NOMO-1 treated with DMSO at 0.1 percent for 48 hours (cell line): ENCODE measurements around the gene TBATA.

Experiments used
- DNase-seq: peaks from one replicate; lab custom pipeline; 2025; ENCODE audit not compliant: unreplicated experiment; lab: John Stamatoyannopoulos, UW

Gene TBATA

GRCh38 chr10:70763567-70763966 lies 21.6 kb downstream of the TBATA start:
- no peak for DNase-seq

- DNase-seq = peak; percentile 32
Observed at GRCh38 chr10:70762441-70763175, 22.6 kb downstream of the TBATA start.

- DNase-seq = no peak
Observed at GRCh38 chr10:70761727-70762350, 23.3 kb downstream of the TBATA start.

DNA sequence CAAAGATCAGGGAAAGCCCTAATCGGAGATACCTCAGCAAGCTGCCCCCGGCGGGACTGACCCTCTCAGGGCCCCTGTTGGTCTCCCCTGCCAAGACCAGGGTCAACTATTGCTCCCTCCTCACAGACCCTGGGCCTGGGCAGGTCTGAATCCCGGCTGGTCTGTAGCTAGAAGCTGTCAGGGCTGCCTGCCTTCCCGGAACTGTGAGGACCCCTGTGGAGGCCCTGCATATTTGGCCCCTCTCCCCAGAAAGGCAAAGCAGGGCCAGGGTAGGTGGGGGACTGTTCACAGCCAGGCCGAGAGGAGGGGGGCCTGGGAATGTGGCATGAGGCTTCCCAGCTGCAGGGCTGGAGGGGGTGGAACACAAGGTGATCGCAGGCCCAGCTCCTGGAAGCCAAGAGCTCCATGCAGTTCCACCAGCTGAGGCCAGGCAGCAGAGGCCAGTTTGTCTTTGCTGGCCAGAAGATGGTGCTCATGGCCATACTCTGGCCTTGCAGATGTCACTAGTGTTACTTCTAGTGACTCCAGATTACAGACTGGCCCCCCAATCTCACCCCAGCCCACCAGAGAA lies 24.1 kb downstream of the TBATA start:
- DNase-seq = no peak

DNA sequence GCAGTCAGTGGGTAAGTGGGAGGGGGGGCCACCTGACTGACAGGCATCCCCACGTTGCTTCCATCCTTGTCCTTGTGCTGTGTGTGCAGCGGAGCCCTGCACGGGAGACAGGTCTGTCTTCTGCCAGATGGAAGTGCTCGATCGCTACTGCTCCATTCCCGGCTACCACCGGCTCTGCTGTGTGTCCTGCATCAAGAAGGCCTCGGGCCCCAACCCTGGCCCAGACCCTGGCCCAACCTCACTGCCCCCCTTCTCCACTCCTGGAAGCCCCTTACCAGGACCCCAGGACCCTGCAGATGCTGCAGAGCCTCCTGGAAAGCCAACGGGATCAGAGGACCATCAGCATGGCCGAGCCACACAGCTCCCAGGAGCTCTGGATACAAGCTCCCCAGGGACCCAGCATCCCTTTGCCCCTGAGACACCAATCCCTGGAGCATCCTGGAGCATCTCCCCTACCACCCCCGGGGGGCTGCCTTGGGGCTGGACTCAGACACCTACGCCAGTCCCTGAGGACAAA lies 24.8 kb downstream of the TBATA start:
- no peak for DNase-seq

DNA sequence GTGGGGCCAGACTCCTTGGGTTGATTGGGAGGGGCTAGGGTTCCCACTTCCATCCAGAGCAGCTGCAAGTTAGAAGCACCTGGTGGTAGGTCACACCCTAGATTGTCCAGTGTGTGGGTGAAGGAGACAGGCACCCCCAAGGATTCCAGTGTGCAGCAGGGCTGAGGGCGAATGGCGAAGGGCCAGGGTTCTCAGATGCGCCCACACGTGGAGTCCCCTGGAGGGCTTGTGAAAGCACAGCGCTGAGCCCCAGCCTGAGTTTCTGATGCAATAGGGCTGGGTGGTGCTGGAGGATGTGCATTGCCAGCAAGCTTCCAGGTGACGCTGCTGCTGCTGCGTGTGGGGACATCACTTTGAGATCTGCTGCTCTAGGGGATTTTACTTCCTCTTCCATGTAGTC lies 25.4 kb downstream of the TBATA start:
- peak; percentile 58 for DNase-seq

DNA sequence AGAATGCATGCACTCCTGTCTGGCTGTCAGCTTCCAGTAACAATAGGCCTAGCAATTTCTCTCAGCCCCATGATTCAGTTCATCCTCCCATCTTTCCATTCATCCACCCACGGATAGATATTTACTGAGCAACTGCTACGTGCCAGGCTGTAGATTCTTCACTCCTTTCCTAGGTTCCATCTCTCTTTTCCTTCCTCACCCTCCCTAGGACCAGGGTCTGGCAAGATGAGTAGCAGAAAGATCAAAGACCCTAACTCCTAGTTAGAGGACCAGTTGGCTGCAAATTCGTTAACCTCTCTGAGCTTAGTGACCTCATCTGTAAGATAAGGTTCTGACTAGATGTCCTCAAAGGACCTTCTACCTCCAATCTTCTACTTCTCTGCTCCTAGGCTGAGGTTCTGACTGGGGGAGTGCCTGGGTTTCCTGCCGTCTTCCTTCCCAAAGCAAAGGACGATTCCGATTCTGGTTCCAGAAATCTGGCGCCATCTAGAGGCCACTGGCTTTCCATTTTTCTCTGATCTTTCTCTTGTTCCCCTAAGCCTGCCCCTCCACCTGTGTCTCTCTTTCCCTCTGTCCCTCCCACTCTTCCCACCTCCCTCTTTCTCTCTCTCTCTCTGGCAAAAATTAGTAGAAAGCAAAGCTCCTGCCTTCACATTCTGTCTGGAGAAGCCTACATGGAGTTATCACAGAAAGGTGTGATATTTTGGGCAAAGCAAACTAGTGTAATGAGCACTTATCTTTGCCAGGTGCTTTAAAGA lies 26.2 kb downstream of the TBATA start:
- DNase-seq = peak; percentile 47

DNA sequence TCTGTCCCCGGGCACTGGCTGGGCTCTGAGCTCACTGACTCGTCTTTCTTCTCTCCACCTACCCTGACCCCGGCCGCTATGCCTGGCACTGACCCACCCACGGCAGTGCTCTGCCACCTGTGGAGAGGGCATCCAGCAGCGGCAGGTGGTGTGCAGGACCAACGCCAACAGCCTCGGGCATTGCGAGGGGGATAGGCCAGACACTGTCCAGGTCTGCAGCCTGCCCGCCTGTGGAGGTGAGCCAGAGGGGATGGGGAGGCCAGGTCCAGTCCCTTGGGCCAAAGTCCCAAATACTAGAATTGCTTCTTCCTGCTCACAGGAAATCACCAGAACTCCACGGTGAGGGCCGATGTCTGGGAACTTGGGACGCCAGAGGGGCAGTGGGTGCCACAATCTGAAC lies 27.3 kb downstream of the TBATA start:
- DNase-seq = no peak

DNA sequence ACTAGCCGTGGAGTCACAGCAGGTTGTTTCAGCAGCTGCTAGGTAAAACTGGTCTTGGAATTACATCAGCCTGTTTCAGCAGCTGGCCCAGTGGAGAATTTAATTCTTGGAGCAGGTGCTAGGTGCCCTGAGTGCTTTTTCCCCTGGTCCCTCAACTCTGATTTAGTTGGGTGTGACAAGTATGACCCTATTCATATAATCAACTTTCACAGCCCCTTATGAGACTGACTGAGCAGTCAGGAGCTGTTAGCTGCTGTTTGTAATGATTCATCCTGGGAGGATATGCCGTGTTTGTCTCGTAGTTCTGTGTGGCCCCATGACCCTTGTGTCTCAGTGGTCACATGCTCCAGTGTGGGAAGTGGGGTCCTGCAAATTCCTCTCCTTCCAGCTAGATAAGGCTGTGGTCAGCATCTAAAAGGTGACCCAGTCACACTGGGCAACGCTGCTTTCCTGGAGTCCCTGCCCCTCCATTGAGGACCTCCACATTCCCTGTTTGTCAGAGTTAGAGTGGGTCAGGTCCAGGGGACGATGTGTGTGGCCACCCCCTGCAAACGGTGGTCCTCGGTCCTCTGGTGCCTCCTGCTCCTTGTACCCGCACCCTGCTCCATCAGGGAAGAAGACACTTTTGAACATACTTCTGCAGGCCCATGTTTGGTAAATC lies 28.3 kb downstream of the TBATA start:
- no peak for DNase-seq

- no peak for DNase-seq
Observed at GRCh38 chr10:70753841-70754621, 31.1 kb downstream of the TBATA start.

GRCh38 chr10:70753026-70753663 lies 32.0 kb downstream of the TBATA start:
- peak; percentile 52 for DNase-seq

DNA sequence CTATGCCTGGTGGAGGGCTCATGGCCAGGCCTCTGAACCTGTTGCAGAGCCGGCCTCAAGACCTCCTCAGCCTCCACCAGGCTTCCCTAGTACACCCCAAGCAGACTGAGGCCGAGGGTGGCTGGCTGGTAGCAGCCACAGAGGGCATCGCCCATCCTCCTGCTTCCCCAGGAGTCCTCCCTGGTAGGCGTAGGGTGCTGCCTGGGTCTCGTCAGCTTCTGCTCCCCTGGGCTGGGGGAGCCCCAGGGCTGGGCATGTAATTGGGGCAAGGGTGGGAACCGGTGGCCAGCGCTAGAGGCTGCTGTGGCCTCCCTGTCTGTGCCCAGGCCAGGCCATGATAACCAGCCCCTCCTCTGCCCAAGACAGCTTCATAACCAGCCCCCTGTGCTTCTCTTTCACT lies 32.6 kb downstream of the TBATA start:
- no peak for DNase-seq

DNA sequence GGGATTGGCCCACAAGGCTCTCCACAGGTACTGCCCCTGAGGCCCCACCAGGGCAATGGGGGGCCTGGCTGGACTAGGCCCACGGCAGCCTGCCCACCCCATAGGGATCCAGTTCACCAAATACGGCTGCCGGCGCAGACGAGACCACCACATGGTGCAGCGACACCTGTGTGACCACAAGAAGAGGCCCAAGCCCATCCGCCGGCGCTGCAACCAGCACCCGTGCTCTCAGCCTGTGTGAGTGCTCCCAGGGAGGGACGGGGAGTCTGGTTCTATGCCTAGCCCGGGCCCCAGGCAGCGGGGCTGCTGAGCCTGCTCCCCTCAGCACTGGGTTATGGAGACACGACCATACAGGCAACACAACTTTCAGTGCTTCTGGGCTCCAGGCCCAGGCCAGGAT lies 33.2 kb downstream of the TBATA start:
- no peak for DNase-seq

- DNase-seq = no peak
Observed at GRCh38 chr10:70751356-70751755, 33.8 kb downstream of the TBATA start.

- DNase-seq = no peak
Observed at GRCh38 chr10:70750156-70750703, 34.9 kb downstream of the TBATA start.

- no peak for DNase-seq
Observed at GRCh38 chr10:70749756-70750155, 35.4 kb downstream of the TBATA start.

DNA sequence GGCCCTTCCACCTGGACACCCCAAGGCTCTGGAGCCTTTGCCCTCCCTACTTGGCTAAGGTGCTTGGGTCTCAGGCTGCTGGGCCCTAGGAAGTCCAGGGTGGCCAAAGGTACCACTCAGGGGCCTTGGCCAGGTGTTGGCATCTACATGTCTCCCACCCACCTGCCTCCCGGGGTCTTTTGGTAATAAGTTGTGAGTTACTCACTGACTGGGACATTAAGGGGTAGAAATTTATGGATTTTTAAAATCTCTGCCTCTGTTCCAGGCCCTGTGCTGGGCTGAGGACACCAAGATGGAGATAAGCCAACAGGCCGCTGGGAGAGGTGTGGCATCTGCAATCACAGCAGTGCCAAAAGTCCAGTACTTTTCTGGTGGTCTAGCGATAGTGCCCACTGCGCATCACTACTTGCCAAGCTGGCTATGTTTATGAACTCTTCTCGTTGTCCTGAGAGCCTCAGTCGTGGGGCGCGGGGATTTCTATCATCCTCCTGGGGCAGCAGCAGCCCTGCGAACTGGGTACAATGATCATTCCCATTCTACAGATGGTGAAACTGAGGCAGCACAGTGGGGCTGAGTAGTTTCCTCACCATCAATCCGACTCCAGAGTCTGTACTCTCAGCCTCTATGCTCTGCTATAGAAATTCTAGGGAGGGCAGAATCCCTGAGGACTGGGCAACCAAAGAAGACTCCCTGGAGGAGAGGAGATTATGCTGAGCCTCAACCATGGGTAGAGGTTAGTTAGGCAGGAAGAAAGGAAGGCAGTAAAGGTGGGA lies 36.2 kb downstream of the TBATA start:
- no peak for DNase-seq

- no peak for DNase-seq
Observed at GRCh38 chr10:70748305-70748704, 36.9 kb downstream of the TBATA start.
